Omental fat pad (tissue), 4 donors: ENCODE measurements around the gene CHRNA9. TPM values are rescaled to one million over a fixed set of nuclear protein-coding genes. Genes with fewer than 3 reads are reported as not detected.

Experiments used
- ATAC-seq: fragments of 150-250 bp; one replicate; pipeline ENCODE4 v1.9.1; 2016; ENCODE audit warnings: mild to moderate bottlenecking, moderate library complexity; ENCODE audit not compliant: low FRiP score
- DNase-seq: peaks from one replicate; pipeline ENCODE4 v3.0.0-alpha.2; 2019; ENCODE audit warnings: low spot score
- CTCF ChIP-seq, 3 donors: fragments of 450-650 bp; IDR thresholded peaks; one replicate each; pipeline ENCODE4 v1.5.1; 2016 to 2017; ENCODE audit warnings: antibody characterized with exemption in 3 of 3, mild to moderate bottlenecking in 3 of 3, moderate library complexity in 2 of 3
- small RNA-seq: library from RNA; depleted of rRNA; stranded (forward); fragments of <200 nt; gene quantifications from one replicate; pipeline ENCODE3, GENCODE V24; 2016
- total RNA-seq, 4 donors: library from RNA; depleted of rRNA; stranded (reverse); fragments of >200 nt; gene quantifications; one replicate each; pipeline ENCODE4 v1.1.0, GENCODE V29; 2016

The CHRNA9 gene
- total RNA-seq, 4 donors from 2014 or later: not detected

GRCh38 chr4:40395908-40396793, 61.0 kb downstream of the CHRNA9 start:
- TF ChIP-seq CTCF (IDR thresholded peaks at IDR 0.05): no peak
- no peak for DNase-seq
- ATAC-seq: peak; percentile 69

DNA sequence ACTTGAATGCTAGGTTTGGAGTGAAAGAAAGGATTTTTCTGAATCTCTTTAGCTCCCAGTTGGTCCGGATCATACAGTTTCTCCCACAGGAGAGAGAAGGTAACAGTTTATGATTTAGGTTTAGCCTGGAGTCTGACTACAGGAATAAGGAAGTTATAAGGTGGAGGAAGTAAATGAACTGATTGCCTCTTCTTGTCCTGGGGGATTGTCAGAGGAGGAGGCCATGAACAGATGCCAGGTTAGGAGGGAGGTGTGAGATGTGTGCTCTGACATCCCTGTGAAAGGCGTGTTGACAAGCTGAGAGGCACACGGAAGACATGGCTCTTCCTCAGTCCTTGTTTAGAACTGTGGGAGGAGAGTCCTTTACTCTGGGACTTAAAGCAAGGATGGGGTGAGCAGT, 64.4 kb downstream of the CHRNA9 start:
- DNase-seq: no peak
- no peak for ATAC-seq
- TF ChIP-seq CTCF (IDR thresholded peaks at IDR 0.05): no peak

GRCh38 chr4:40401096-40401495, 66.0 kb downstream of the CHRNA9 start:
- DNase-seq: no peak
- no peak for ATAC-seq
- TF ChIP-seq CTCF (IDR thresholded peaks at IDR 0.05): no peak

DNA sequence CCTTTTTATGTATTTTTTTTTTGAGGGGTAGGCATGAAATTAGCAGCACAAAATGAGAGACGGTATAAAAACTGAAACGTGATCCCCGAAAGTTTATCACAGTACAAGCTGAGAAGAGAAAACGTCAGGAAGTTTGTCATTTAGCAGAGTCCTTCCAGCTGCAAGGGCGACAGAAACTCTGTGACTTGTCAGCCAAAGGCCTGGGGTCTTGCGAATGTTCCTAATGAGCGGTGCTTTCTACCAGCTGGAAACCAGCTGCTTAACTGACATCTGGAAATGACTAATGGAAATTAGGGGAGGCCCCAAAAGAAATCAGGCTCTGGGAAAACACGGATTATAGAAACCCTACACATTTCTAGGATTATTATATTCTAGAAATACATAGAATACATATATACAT, 66.5 kb downstream of the CHRNA9 start:
- no peak for TF ChIP-seq CTCF (IDR thresholded peaks at IDR 0.05)
- ATAC-seq: no peak
- no peak for DNase-seq

GRCh38 chr4:40402556-40402955, 67.4 kb downstream of the CHRNA9 start:
- ATAC-seq (no peak), DNase-seq (no peak)
- no peak for TF ChIP-seq CTCF (IDR thresholded peaks at IDR 0.05)

DNA sequence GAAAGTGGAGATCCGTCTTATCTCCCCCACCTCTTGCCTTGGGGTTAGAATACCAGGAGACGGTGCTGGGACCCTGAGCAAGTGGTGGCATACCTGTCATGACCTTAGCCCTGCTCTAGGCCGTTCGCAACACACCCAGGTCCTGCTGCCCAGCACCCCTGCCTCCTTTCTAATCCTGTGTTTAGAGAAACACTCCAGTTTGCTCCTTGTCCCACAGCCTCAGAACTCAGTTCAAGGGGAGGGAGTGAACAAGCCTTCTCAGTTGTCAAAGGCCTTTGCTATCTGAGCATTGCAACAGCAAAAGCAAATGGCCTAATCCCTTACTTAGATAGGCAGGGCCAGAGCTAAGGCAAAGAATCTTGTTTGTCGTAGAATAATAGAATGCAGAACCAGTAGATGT, 67.9 kb downstream of the CHRNA9 start:
- ATAC-seq: no peak
- no peak for DNase-seq
- no peak for TF ChIP-seq CTCF (IDR thresholded peaks at IDR 0.05)

Small RNAs within 50 kb of the gene (small RNA-seq; reads per million reads assigned to genes)
- gene RNU7-74P: not detected

Other genes starting within 250 kb of the CHRNA9 start
- 1 to 10 TPM; 1.8 to 5.8 (median 4.6) TPM for gene RHOH, start 138.3 kb upstream of the CHRNA9 start, total RNA-seq